H7 (cell line): ENCODE data around the gene SMG6. TPM values are rescaled to one million over a fixed set of nuclear protein-coding genes. Genes with fewer than 3 reads are reported as not detected.

Source experiments
- DNase-seq: peaks from one replicate; pipeline ENCODE4 v3.0.0; 2012
- H3K27me3 ChIP-seq: 2 replicates; pipeline ENCODE4 v1.6.0; 2011; ENCODE audit warnings: mild to moderate bottlenecking, low read length; ENCODE audit not compliant: control insufficient read depth, insufficient read depth
- H3K36me3 ChIP-seq: replicated peaks from 2 replicates; pipeline ENCODE4 v1.5.1; 2011; ENCODE audit warnings: low read length; ENCODE audit not compliant: control insufficient read depth, insufficient read depth
- H3K4me3 ChIP-seq: 2 replicates; pipeline ENCODE4 v1.5.1; 2011; ENCODE audit warnings: low read depth, mild to moderate bottlenecking, control low read depth, low read length, moderate library complexity; ENCODE audit not compliant: insufficient read depth
- total RNA-seq: library from RNA; depleted of rRNA; stranded (reverse); fragments of >200 nt; shearing (Covaris generic); gene quantifications from 2 replicates; pipeline ENCODE4 v1.2.3, GENCODE V29; 2014

The SMG6 gene
- total RNA-seq, 1 experiment from 2014 or later: 18.2 TPM

DNA sequence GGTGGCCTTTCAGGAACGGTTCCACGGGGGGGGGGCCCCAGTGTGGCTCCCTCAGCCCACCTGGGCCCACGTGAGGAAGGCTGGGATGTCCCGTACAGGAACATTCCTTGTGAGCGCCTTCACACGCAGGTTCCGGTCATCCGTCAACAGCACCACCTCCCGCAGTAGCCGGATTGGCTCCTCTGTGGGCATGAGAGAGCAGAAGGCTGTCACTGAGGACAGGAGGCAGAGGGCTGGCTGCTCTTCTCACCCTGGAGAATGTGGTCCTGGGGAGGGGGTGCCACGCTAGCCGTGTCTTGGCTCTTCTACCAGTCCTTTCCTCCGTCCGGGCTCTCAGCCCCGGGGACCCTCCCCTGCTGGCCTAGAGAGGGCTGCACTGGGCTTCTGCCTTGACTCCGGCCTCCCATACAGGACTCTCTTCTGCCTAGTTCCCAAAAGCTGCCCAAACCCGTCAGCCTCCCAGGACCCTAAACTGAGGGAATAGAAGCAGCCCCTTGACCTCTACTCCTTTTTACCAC lies 242.1 kb downstream of the SMG6 start:
- DNase-seq: no peak
- no peak overlapping the region for H3K4me3 ChIP-seq
- peaks cover 1% of the 10 kb centered on the region for H3K36me3 ChIP-seq
- H3K27me3 ChIP-seq: peaks cover 28% of the 10 kb centered on the region

DNA sequence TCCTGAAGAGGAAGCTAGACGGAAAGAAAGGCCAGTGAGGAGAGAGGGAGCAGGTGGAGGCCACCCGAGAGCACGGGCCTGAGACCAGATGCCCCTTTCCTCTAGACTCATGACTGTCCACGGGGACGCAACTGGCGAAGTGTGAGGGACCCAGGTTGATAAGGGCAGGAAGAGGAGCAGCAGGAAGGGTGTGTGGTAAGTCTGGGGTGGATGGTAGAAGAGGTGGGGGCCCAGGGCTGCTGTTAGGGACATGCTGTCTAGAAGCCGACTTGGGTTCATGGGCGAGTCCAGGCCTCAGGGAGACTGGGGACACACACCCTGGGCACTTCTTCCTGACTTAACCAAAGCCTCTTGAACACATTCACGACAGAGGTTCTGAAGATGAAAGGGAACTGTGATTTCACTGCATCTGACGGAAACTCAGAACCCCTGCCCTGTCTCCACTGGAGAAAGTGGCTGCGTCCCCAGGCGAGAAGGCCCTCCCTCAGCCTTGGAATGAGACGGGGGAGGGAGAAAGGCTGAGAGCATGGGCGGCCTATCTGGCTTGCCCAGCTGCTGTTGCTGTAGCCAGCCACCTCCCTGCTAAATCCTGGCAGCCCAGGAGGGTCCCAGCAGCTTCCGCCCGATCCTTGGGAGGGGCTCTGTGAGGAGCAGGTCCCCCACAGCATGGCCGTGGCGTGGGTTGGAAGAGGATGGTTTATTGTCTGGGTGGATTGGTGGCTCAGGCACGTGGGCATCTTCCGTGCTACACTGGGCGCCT lies 242.7 kb downstream of the SMG6 start:
- Histone ChIP-seq H3K27me3 (peaks cover 34% of the 10 kb centered on the region), H3K36me3 (peaks cover 1% of the 10 kb centered on the region), H3K4me3 (no peak overlapping the region)
- DNase-seq: no peak

DNA sequence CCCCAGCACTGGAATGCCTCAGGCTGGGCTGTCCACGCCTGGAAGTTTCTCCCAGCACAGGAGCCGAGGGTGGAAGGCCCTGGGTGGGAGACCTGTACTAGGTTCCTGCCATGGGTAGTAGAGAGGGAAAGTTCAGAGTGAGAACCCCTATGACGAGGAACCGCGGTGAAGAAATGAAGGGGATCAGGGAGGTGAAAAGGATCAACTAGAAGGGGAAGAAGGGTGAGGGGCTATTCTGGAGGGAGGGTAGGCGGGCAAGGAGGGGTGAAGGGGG lies 243.3 kb downstream of the SMG6 start:
- Histone ChIP-seq H3K36me3 (peaks cover 1% of the 10 kb centered on the region), H3K27me3 (peaks cover 38% of the 10 kb centered on the region), H3K4me3 (no peak overlapping the region)
- no peak for DNase-seq

DNA sequence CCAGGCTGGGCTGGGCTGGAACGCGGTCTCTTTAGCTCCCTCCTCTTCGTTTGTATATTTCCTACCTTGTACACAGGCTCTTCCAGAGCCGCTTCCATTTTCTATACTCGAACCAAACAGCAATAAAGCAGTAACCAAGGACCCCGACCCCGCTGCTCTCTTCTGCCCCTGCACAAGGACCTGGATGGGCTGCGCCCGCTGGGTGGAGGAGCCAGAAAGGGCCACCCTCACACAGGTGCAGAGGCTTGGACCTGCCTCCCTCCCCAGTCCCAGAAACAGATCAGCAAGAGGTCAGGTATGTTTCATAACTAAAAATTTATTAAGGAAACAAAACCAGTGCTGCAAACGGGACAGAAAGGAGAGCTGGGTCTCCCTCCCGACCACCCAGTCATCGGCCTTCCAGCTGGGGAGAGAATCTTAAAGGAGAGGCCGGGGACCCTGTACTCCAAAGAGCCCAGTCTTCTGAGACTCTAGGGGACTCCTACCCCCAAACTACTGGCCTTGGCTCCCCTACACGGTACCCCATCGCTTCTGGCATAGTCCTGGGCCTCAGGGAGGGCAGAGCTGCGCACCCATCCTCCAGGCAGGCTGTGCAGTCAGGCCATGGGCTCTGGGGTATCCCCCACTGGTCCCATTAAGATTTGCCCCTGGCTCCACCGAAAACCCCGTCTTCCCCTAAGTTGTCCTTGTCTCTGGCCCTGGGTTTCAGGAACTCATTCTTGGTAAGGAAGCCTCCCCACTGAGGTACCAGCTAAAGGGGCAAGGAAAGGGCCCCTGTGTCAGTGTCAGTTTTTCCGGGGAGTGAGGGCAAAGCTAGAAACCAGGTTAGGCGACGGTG lies 243.8 kb downstream of the SMG6 start:
- Histone ChIP-seq H3K27me3 (peaks cover 43% of the 10 kb centered on the region), H3K4me3 (no peak overlapping the region), H3K36me3 (no peaks in the 10 kb centered on the region; the same call in none of the 2 replicates)
- peak; percentile 54 for DNase-seq

DNA sequence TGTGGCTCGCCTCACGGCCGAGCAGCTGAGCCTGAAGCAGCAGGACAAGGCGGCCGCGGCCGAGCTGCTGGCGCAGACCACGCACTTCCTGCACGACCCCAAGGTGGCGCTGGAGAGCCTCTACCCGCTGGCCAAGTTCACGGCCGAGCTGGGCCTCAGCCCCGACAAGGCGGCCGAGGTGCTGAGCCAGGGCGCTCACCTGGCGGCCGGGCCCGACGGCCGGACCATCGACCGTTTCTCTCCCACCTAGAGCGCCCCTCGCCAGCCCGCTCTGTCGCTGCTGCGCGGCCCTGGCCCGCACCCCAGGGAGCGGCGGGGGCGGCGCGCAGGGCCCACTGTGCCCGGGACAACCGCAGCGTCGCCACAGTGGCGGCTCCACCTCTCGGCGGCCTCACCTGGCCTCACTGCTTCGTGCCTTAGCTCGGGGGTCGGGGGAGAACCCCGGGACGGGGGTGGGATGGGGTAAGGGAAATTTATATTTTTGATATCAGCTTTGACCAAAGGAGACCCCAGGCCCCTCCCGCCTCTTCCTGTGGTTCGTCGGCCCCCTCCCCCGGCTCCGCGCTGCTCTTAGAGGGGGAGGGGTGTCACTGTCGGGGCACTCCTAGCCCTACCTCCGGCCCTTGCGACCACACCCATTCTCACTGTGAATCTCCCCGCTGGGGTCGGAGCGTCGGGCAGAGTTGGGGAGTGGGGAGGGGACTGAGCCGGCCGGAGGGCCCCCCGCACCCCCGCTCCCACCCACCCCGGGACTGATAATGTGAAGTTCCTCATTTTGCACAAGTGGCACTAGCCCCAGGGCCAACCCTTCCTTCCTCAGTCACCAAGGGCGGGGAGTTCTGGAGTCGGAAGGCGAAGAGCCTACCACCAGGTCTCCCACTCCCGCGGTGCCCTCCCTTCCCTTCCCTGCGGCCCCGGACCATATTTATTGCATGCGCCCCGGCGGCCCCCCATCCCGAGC lies 244.7 kb downstream of the SMG6 start:
- no peaks in the 10 kb centered on the region; the same call in none of the 2 replicates for H3K36me3 ChIP-seq
- H3K27me3 ChIP-seq: peaks cover 52% of the 10 kb centered on the region
- peak; percentile 95 for DNase-seq
- H3K4me3 ChIP-seq: peak overlapping the region; percentile 22

DNA sequence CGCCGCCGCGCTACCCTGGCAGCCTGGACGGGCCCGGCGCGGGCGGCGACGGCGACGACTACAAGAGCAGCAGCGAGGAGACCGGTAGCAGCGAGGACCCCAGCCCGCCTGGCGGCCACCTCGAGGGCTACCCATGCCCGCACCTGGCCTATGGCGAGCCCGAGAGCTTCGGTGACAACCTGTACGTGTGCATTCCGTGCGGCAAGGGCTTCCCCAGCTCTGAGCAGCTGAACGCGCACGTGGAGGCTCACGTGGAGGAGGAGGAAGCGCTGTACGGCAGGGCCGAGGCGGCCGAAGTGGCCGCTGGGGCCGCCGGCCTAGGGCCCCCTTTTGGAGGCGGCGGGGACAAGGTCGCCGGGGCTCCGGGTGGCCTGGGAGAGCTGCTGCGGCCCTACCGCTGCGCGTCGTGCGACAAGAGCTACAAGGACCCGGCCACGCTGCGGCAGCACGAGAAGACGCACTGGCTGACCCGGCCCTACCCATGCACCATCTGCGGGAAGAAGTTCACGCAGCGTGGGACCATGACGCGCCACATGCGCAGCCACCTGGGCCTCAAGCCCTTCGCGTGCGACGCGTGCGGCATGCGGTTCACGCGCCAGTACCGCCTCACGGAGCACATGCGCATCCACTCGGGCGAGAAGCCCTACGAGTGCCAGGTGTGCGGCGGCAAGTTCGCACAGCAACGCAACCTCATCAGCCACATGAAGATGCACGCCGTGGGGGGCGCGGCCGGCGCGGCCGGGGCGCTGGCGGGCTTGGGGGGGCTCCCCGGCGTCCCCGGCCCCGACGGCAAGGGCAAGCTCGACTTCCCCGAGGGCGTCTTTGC lies 245.6 kb downstream of the SMG6 start:
- Histone ChIP-seq H3K27me3 (peaks cover 61% of the 10 kb centered on the region), H3K4me3 (no peak overlapping the region), H3K36me3 (no peaks in the 10 kb centered on the region; the same call in 1 of the 2 replicates)
- peak; percentile 87 for DNase-seq

DNA sequence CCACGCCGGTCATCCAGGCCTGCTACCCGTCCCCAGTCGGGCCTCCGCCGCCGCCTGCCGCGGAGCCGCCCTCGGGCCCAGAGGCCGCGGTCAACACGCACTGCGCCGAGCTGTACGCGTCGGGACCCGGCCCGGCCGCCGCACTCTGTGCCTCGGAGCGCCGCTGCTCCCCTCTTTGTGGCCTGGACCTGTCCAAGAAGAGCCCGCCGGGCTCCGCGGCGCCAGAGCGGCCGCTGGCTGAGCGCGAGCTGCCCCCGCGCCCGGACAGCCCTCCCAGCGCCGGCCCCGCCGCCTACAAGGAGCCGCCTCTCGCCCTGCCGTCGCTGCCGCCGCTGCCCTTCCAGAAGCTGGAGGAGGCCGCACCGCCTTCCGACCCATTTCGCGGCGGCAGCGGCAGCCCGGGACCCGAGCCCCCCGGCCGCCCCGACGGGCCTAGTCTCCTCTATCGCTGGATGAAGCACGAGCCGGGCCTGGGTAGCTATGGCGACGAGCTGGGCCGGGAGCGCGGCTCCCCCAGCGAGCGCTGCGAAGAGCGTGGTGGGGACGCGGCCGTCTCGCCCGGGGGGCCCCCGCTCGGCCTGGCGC lies 246.3 kb downstream of the SMG6 start:
- no peak for DNase-seq
- peaks cover 62% of the 10 kb centered on the region for H3K27me3 ChIP-seq
- no peak overlapping the region for H3K4me3 ChIP-seq
- no peaks in the 10 kb centered on the region; the same call in 1 of the 2 replicates for H3K36me3 ChIP-seq

DNA sequence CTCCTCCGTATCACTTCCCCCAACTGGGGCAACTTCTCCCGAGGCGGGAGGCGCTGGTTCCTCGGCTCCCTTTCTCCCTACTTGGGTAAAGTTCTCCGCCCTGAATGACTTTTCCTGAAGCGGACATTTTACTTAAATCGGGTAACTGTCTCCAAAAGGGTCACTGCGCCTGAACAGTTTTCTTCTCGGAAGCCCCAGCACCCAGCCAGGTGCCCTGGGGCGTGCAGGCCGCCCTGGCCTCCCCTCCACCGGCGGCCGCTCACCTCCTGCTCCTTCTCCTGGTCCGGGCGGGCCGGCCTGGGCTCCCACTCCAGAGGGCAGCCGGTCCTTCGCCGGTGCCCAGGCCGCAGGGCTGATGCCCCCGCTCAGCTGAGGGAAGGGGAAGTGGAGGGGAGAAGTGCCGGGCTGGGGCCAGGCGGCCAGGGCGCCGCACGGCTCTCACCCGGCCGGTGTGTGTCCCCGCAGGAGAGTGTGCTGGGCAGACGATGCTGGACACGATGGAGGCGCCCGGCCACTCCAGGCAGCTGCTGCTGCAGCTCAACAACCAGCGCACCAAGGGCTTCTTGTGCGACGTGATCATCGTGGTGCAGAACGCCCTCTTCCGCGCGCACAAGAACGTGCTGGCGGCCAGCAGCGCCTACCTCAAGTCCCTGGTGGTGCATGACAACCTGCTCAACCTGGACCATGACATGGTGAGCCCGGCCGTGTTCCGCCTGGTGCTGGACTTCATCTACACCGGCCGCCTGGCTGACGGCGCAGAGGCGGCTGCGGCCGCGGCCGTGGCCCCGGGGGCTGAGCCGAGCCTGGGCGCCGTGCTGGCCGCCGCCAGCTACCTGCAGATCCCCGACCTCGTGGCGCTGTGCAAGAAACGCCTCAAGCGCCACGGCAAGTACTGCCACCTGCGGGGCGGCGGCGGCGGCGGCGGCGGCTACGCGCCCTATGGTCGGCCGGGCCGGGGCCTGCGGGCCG lies 247.1 kb downstream of the SMG6 start:
- Histone ChIP-seq H3K4me3 (no peak overlapping the region), H3K36me3 (no peaks in the 10 kb centered on the region; the same call in 1 of the 2 replicates), H3K27me3 (peaks cover 70% of the 10 kb centered on the region)
- DNase-seq: peak; percentile 90

DNA sequence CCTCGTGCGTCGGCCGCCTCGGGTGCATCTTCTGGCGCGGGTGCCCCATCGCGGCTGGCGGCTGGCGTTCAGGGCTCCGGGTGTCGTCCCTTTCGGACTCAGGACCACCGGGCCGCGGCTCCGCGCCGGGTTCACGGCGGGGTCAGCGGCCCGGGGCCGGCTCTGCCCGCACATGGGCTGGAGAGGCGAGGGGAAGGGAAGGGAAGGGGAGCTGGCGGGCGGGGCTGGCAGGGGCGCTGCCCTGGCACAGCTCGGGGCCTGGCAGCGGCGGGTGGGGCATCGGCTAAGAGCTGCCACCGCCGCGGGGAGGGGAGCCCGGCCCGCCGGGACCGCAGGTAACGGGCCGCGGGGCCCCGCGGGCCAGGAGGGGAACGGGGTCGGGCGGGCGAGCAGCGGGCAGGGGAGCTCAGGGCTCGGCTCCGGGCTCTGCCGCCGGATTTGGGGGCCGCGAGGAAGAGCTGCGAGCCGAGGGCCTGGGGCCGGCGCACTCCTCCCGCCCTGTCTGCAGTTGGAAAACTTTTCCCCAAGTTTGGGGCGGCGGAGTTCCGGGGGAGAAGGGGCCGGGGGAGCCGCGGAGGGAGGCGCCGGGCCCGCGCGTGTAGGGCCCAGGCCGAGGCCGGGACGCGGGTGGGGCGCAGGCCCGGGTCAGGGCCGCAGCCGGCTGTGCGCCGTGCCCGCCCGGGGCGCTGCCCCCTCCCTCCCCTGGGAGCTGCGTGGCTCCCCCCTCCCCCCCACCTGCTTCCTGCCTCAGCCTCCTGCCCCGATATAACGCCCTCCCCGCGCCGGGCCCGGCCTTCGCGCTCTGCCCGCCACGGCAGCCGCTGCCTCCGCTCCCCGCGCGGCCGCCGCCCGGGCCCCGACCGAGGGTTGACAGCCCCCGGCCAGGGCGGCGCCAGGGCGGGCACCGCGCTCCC lies 248.0 kb downstream of the SMG6 start:
- Histone ChIP-seq H3K4me3 (peak overlapping the region; percentile 35), H3K36me3 (no peaks in the 10 kb centered on the region), H3K27me3 (peaks cover 79% of the 10 kb centered on the region)
- DNase-seq: peak; percentile 86

DNA sequence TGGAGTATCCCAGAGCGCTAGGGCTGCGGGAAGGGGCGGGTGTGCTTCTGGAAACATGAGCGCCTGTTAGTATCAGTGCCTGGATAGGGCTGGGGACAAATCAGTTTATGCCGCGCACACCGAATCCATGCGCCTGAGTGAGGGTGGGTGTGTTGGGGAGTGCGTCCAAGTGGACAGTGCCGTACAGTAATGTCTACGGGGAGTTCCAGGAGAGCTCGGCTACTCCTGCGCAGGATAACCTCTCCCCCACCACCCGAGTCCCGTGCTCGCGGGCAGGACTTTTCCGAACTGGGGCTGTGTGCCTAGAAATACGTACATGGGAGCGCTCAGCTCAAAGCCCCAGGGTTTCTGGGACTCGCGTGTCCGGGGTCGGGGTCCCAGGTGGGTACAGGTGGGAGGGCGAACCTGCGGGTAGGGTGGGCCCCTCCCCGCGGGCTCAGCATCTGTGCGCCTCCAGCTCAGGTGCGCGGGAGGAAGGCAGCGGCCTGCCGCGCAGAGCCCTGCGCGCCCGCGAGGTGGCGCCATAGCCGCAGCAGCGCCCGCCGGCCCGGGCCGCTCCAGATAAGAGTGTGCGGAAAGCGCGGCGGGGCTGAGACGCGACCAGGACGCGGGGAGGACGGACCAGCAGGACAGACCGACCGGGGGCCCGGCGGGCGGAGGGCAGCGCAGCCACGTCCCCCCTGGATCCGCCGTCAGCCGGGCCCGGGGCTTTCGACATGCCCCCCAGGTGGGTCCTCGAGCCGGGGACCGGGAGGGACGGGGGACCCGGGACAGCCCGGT lies 248.9 kb downstream of the SMG6 start, which contains the start of gene HIC1:
Gene HIC1, plus strand, starts transcription at position 592 of the 780 bp plus-strand sequence. CDS start 1,588 bp downstream, outside the sequence.
- Histone ChIP-seq H3K4me3 (peak within 1 kb of the TSS; percentile 41), H3K27me3 (peaks cover 77% of the 10 kb centered on the region)
- peak; percentile 96 for DNase-seq

DNA sequence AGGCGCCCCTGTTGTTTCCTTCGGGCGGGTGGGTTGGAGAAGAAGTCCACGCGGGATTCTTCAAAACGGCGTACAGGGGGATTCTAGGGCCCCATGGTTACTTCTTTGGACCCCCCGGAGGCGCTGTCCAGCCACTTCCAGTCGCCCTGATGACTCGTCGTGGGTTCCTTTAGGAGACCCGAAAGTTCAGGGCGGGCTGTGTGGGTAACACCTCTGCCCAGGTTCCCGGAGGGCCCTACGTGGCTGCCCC lies 249.4 kb downstream of the SMG6 start:
- Histone ChIP-seq H3K36me3 (no peaks in the 10 kb centered on the region), H3K27me3 (peaks cover 78% of the 10 kb centered on the region), H3K4me3 (peak overlapping the region; percentile 41)
- no peak for DNase-seq

More for the DNA sequence above, 248.9 kb downstream of the SMG6 start, which contains the start of gene HIC1:
- no peaks in the 10 kb centered on the region for H3K36me3 ChIP-seq
